ENCODE data around the gene NDUFA7. TPM values are rescaled to one million over a fixed set of nuclear protein-coding genes. Genes with fewer than 3 reads are reported as not detected.

Gene NDUFA7
- total and polyA plus RNA-seq, 2 of the 13 experiments (the other 11 are each of a cell fraction or from before 2014, with no cell fraction given): 64.5 to 71.5 TPM

GRCh38 chr19:8355631-8356402, 34.6 kb upstream of the NDUFA7 start (continued):
- TF ChIP-seq CTCF (CRISPR knock-in tag; IDR thresholded peaks at IDR 0.05) (peak; percentile 60), HDAC6 (IDR thresholded peaks at IDR 0.05; ENCODE audit: low read depth, low read length) (no peak), SCMH1 (CRISPR knock-in tag; IDR thresholded peaks at IDR 0.05; ENCODE audit: borderline replicate concordance) (no peak), STAG1 (CRISPR knock-in tag; IDR thresholded peaks at IDR 0.05) (peak; percentile 51), SALL1 (CRISPR knock-in tag; IDR thresholded peaks at IDR 0.05) (peak; percentile 86), ZFP41 (CRISPR knock-in tag; IDR thresholded peaks at IDR 0.05; ENCODE audit: borderline replicate concordance) (no peak), ATF7-NPFF (CRISPR knock-in tag; IDR thresholded peaks at IDR 0.05; ENCODE audit: low read depth) (no peak), CHD4 (IDR thresholded peaks at IDR 0.05; ENCODE audit: borderline replicate concordance, low read length) (no peak), ZNF574 (CRISPR knock-in tag; IDR thresholded peaks at IDR 0.05) (0 out of 2 replicates have a peak, but pooled peaks have one; percentile 16), HIC2 (CRISPR knock-in tag; IDR thresholded peaks at IDR 0.05; ENCODE audit: low read depth) (peak; percentile 29; the same call in 1 of the 2 replicates), CAMTA2 (CRISPR knock-in tag; IDR thresholded peaks at IDR 0.05; ENCODE audit: borderline replicate concordance) (no peak), ARHGAP35 (CRISPR knock-in tag; IDR thresholded peaks at IDR 0.05; ENCODE audit: borderline replicate concordance) (no peak), ZNF441 (CRISPR knock-in tag; IDR thresholded peaks at IDR 0.05; ENCODE audit: borderline replicate concordance) (no peak), FOXO1 (CRISPR knock-in tag; IDR thresholded peaks at IDR 0.05) (peak; percentile 41; the same call in 1 of the 2 replicates), FOXP1 (IDR thresholded peaks at IDR 0.05) (no peak), FOXP1 (CRISPR knock-in tag; IDR thresholded peaks at IDR 0.05) (peak; percentile 30; the same call in 1 of the 2 replicates), ZNF556 (CRISPR knock-in tag; IDR thresholded peaks at IDR 0.05; ENCODE audit: borderline replicate concordance) (no peak), RXRB (CRISPR knock-in tag; IDR thresholded peaks at IDR 0.05; ENCODE audit: borderline replicate concordance) (peak; percentile 93), IRX3 (CRISPR knock-in tag; IDR thresholded peaks at IDR 0.05; ENCODE audit: borderline replicate concordance, low read depth) (no peak), ESRRA (CRISPR knock-in tag; IDR thresholded peaks at IDR 0.05; ENCODE audit: low read depth) (peak; percentile 84; the same call in 1 of the 2 replicates)

Data from HepG2 (cell line).